ENCODE data around the gene PBX2. TPM values are rescaled to one million over a fixed set of nuclear protein-coding genes. Genes with fewer than 3 reads are reported as not detected.
"Not testable (repeated sequence)": the region's sequence is repeated elsewhere in the genome, so short reads cannot be mapped to it uniquely, and the experiment has no call there.

Gene PBX2
- polyA plus RNA-seq, 10 donors: 86.2 to 123 (median 103) TPM

- no peak for DNase-seq
Observed at GRCh38 chr6:32203426-32204267, 13.6 kb upstream of the PBX2 start.

DNA sequence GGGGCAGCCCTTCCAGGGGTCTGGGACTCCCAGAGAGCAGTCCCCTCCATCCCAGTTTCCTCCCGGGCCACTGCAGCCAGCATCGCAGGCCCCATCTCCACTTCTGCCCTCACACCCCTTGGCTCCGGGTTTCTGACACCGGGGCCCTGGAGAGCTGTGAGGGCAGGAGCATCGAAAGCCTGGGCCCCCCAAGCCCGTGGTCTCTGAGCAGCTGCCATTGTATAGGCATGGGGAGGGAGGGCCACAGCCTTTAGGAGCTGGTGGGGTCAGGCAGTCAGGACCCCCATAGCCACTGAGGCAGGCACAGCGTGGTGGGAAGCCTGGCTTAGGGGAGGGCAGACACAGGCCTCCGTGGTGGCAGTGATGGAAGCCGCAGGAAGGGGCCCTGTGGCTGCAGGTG lies 12.2 kb upstream of the PBX2 start:
- DNase-seq: no peak

DNA sequence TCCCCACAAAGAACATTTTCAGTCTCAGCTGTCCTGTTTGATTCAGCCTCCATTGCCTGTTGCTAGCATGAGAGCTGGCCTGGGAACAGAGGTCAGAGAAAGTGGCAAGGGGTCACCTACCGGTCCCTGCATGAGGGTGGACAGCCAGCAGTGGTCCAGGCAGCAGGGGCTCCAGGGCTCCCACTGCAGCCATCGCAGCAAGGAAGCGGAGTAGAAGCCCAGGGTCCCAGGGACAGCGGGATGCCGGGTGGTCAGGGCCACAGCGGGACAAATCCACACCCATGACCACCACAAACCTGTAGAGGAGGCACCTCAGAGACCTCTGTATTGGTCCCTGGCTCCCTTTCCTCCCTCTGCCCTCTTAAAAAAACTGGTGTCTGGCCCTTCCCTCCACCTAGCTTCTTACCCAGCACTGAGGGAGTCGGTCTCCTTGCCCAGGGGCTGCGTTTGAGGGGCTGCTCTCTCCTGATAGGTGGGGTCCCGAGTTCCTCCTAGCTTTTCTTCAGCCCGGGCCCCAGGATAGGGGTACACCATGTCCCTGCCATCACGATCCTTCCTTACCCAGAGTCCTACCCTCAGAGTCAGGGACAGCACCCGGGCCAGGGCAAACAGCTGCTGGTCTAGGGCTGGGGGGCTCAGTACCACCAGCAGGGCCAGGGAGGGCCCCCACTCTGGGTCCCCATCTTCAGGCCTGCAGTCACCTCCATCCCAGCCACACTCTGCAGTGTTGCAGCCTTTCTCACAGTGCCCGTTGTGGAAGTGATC lies 10.9 kb upstream of the PBX2 start:
- no peak for DNase-seq

DNA sequence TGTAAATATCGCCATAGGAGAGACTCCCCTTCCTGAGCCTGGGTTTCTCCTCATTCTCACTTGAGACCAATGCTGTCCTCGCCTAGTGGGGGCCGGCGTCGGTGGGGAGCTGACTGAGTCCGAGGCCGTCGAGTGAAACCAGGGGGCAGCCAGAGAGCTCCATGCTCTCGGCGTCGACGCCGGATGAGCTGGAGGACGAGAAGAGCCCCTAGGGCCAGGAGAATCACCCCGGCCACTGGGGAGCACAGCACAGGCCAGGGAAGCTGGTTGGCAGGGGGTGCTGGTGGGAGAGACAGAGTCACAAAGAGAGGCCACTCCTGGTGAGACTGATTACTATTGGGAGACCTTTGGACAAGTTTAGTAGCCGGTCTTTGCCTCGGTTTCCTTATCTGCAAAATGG lies 8.9 kb upstream of the PBX2 start:
- DNase-seq: no peak

GRCh38 chr6:32198345-32198696 lies 8.3 kb upstream of the PBX2 start:
- DNase-seq: no peak

DNA sequence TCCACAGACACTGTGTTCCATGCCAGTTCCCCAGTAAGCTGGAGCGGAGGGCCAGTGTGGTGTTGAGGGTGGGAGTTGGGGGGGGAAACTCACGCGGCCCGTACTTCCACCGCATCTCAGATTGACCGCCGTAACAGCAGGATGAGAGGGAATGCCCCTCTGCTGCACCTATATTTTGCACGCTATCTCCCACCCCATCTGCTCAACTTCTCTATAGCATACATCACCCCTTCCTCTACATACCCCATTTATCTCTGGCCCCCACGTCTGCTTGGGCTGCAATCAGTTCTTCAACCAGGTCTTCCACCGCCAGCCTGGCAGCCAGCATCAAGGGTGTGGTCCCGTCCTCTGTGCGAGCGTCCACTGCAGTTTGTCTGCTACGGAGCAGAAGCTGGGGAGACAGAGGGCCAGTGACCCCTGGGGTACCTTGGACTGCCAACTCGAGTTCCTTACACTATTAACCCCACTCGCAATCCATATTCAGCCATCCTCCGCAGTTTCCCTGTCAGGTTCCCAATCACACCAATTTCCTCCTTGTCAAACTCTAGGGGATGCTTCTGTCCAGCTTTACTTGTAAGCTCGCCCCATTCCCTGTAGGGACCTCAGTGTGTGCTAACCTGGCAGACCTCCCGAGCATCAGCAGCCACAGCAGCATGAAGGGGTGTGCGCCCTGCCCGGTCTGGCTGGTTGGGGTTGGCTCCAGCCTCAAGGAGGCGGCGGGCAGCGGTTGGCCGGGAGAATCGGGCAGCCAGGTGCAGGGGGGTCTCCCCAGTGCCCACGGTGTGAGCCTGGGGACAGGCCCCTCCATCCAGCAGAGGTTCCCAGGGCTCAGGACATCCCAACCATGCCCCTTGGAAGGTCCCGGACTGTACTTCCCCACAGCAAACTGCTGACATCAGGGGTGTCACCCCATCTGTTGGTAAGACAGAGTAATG lies 6.9 kb upstream of the PBX2 start:
- DNase-seq: peak in 2 of 3 donors; percentile 56 to 76

DNA sequence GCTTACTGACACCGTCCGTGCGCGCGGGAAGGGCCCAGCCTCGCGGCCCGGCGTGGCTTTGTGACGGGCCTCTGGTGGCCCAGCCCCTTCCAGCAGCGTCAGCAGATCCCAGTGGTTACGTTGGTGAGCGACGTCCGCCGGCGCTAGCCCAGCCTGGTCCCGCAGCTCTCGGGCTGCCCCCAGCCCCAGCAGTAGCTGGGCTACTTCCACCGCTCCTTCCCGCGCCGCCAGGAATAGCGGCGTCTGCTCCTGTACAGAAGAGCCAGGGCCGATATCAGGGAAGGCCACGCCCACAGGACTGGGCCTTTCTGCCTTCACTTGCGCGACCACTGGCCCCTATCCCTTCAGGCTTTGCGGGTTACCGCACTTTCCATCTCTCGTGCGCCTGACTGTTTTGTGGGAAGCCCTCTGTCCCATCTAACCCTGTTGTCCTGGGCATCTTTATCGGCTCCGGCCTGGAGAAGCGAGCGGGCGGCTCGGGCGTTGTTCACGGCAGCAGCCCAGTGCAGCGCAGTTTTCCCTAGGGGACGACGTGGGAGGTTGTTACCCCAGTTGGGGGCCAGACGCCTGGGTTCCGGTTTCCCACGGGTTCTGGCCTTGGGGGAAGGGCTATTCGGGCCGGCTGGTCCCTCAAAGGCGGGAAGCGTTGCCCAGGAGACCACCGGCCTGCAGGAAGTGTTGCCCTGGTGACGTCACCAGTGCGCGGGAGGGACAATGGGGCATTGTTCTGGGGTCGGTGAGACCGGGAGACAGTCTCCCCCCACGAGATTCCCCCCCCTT lies 6.1 kb upstream of the PBX2 start:
- peak; percentile 84 to 96 (median 90) for DNase-seq

- peak; percentile 100 for DNase-seq
Observed at GRCh38 chr6:32195652-32195901, 5.6 kb upstream of the PBX2 start.

DNA sequence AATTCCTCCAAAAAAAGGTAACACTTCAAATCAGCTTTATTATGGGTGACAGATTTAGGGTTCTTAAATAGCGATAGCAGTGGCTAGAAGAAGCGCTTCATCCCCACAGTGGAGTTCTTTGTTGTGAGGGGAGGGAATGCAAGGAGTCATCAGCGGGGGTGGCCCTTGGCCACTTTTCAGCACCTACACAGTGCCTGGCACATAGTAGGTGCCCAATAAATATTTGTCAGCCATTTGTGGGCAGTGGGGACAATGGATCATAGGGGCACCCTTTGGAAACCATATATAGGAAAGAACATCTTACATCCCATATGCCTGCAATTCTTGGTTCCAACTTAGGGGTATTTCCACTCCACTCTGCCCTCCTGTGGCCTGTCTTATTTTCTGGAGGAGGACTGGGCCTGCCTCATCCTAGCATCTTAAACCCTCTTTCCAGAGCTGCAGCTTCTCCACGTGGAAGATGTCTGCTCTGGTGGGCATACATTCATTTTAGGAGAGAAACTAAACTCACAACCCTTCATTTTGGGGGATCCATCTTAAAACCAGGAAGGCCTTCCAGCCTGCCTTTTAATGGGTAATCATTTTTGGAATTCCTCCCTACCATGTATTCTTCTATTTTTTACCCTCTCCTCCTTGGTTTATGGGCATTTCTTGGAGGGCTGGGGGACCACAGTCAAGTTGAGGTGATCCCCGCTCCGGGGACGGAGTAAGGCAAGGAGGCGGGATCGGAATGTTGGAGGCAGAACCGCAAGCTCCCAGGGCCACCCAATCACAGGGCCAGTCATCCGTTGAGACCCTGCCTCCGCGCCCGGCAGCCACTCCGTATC lies 5.0 kb upstream of the PBX2 start:
- no peak for DNase-seq

DNA sequence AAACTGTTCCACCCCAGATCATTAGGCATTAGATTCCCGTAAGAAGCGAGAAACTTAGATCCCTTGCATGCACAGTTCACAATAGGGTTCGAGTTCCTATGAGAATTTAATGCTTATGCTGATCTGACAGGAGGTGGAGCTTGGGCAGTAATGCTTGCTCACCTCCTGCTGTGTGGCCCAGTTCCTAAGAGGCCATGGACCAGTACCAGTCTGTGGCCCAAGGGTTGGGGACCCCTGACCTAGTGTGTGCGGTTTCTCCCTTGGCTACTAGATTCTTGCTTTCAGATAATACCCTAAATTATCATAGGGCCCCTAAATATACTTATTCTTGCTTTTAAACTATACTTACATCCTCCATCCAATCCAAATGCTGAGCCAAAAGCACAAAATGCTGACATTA lies 4.4 kb upstream of the PBX2 start:
- DNase-seq: peak in 1 of 3 donors; percentile 8

DNA sequence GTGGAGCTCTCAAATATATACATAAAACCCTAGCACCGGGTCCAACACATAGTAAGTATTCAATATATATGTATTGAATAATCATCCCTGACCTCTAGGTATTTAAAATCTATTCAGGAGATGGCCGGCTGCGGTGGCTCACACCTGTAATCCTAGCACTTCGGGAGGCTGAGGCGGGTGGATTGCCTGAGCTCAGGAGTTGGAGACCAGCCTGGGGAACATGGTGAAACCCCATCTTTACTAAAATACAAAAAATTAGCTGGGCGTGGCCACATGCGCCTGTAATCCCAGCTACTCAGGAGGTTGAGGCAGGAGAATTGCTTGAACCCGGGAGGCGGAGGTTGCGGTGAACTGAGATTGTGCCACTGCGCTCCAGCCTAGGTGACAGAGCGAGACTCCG lies 3.1 kb upstream of the PBX2 start:
- not testable (repeated sequence) for DNase-seq

DNA sequence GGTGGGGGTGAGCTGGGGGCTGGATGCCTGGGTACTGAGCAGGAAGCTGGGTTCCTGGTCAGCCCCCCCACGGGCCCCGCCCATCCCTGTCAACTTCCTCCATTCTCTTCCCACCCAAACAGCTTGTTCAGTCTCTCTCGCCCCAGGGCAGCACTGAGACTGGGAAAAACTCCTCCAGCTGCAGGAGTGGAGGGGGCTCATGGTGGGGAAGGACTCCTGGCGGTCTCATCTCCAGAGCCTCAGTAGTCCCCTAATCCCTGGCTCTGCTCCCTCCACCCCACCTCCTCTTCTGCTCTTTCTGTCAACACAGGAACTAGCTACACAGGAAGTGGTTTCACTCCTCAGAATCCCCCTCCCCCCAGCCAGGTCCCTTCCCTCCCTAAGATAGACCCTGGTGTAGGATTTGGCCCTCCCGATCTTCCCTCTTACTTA lies 2.6 kb upstream of the PBX2 start, which contains the start of gene GPSM3:
Gene GPSM3, minus strand, starts transcription at position 36 of the 432 bp plus-strand sequence. CDS start 130 bp downstream, outside the sequence.
- peak in 1 of 3 donors; percentile 64 for DNase-seq

DNA sequence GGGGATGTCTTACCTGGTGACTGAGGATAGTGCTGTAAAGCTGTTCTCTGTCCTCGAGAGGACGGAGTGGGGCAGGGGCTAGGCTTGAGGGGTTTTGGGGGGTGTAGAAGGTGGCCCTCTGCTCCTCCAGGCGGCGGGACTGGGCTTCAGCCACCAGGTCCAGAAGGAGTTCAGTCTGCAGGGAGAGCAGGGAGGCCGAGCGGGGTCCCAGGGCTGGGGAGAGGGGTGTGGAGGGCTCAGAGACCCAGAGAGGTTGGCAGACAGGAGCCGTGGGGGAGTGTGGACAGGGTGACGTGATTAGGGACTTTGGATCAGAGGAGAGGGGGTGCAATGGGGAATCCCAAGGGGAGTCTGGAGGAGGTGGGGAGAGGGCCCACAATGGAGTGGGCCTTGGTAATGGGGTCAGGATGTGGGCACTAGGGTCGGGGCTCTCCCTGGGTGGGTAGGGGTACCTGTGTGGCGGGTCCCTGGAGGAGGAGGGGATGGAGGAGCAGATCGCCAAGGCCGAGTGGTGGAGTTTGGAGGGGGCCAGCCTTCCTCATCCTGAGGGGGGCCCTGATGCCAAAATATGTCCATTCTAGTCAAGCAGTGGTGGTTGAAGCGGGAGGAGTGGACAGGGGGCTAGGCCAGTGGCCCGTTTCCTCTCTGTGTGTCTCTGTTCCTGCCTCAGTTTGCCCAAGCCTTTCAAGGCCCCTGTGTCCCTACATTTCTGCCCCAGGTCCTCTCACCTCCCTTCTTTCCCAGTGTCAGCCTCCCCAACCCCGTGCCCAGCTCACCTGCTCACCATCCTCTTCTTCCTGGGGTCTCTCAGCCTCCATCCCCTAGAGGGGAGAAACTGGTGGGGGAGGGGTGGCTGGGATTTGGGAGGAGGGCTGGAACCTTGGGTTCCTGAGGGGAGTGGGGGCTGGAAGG lies 1.9 kb upstream of the PBX2 start:
- no peak for DNase-seq

DNA sequence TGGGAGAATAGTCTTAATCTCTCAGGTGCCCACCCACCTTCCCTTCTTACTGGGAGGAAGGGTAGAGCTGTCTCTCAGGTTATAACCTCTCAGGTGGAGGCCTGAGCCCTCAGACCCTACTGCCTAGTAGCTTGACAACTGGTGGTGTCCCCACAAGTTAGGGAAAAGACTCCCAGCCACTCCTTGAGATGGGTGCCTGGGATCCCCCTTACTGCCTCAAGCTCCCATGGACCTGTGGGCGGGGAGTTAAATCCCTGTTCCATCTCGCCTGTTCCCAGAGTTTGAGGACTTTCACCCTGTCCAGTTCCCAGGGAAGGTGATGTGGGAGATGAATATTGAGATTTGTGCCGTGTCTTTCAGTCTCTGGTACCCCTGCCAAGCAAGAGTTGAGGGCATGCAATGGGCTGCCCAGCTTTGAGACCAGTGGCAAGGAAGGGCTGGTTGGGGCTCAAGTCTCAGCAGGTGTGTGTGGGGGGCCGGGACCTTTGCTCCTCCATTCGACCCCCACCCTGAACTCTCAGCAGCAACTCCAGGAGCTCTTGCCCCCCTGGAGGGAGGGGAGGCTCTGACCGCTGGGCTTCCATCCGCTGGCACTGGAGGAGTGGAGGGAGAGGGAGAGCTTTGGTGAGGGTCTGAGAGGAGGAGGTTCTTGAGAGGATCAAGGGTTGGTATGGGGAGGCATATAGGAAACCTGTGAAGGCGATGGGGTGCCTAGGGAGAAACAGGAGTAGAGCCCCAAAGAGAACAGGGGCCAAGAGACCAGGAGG lies 1.1 kb upstream of the PBX2 start:
- no peak for DNase-seq

DNA sequence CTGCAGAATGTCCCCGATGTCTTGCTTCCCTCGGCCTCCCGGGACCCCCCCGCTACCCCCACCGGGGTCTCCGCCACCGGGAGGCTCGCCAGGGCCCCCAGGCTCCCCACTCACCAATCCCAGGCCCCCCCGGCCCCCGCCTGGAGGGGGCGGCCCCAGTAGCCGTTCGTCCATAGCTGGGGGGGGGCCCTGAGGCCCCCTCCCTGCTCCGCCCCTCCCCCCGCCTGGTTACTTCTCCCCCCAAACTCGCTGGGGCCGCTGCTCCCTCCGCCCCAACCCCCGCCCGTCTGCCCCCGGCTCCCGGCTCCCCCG lies 304 bp downstream of the PBX2 start:
- peak in 1 of 3 donors; percentile 47 for DNase-seq

GRCh38 chr6:32189069-32189741 lies 797 bp downstream of the PBX2 start:
- DNase-seq: peak in 1 of 3 donors; percentile 56

DNA sequence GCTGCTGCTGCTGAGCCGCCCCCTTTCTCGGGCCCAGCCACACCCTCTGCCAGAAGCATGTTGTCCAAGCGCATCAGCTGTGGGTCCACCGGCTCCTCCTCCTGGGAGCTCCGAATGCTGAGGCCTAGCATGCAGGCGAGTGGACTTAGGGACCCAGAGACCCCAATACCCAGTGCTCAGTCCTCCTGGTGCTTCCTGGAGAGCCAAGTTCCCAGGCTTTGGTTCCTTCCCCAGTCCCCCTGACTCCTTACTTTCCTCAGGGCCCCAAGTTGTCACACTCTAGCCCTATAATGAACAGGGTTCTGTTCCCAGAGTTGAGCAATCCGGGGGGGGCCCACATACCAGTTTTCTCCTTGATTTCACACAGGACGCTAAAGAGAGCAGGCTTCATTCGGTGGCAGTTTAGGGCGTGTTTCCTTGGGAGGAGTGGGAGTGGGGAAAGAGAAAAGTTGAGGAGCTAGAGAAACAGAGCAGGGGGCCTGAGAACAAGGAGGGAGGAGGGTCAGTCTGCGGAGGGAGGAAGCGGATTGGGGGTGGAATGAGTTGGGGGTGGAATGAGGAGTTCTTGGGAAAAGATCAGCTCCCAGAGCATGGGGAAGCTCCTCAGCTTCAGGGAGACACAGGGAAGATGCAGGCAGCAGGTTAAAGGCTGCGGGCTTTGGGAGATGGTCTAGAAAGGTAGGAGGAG lies 1.5 kb downstream of the PBX2 start:
- peak in 2 of 3 donors; percentile 33 to 68 for DNase-seq

Data from muscle of back (tissue), 11 donors.